HG02571 (cell line): Measurements from ENCODE around the gene TSR3.
A peak's percentile ranks its signal among the peaks of the same experiment; 100 is the strongest.

ENCODE experiments used
- ATAC-seq: cut with Tn5 transposase; IDR thresholded peaks from one replicate; pipeline ENCODE4 v1.9.1; 2021; ENCODE audit warnings: mild to moderate bottlenecking, moderate library complexity; ENCODE audit not compliant: unreplicated experiment

Gene TSR3

DNA sequence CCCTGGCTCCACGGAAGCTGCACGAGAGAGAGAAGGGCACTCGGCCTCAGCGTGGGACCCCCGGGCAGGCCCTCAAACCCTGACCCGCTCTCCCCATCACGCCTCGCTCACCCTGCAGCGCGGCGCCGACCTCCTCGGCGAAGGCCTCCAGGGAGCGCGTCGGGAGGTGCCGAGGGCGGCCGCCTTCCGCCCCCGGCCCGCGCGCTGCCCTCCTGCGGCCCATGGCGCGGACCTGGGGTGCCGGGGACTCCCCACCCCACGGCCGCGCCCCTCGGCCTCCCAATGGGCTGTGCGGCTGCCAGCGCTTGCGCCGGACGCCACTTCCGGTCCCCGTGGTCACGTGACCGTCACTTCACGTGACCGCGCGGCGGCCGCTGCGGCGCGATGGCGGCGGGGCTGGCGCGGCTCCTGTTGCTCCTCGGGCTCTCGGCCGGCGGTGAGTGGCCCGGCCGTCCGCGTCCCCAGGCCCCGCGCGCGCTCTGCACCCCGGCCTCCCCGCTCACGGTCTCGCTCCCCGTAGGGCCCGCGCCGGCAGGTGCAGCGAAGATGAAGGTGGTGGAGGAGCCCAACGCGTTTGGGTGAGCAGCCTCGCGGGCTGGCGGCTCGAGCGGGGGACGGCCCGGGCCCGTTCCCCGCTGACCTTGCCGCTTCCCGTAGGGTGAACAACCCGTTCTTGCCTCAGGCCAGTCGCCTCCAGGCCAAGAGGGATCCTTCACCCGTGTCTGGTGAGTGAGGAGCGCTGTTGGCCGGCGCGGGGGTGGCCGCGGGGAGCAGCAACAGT is at the start of gene TSR3, which contains the start of gene GNPTG:
Gene TSR3 (minus strand): TSS at position 297 of the 781 bp plus-strand sequence. CDS start 74 bp downstream, at position 223.
Gene GNPTG (plus strand): TSS at position 350 of the 781 bp plus-strand sequence. CDS start 35 bp downstream, at position 385.
- ATAC-seq, result peak; percentile 64

DNA sequence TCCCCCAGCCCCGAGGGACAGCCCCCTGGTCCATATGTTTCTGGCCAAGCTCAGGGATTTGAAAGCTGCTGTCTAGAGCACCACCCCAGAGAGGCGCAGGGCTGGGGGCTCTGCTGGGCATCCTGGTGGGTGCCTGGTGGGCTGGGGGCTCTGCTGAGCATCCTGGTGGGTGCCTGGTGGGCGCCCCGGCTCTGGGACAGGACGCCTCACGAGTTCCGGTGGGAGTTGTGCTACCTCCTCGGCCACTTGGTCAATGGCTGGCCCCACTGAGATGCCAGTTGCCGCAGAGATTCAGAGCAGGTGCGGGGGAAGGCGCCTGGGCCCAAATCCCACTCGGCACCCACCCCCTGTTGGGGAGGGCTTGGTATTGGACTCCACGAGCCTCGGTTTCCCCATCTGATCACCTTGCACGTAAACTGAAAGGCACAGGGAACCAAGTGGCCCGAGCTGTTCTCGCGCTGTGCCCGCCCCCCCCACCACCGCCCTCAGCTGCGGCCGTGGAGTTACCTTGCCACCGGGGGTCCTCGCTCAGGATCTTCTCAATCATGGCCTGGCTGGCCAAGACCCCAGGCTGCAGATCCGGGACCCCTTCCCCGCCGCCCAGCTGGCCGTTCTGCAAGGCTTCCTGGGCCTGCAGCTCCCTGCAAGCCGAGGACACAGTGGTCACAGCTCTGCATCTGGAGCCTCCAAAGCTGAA is 49.5 kb upstream of the TSR3 start:
- ATAC-seq, result no peak

DNA sequence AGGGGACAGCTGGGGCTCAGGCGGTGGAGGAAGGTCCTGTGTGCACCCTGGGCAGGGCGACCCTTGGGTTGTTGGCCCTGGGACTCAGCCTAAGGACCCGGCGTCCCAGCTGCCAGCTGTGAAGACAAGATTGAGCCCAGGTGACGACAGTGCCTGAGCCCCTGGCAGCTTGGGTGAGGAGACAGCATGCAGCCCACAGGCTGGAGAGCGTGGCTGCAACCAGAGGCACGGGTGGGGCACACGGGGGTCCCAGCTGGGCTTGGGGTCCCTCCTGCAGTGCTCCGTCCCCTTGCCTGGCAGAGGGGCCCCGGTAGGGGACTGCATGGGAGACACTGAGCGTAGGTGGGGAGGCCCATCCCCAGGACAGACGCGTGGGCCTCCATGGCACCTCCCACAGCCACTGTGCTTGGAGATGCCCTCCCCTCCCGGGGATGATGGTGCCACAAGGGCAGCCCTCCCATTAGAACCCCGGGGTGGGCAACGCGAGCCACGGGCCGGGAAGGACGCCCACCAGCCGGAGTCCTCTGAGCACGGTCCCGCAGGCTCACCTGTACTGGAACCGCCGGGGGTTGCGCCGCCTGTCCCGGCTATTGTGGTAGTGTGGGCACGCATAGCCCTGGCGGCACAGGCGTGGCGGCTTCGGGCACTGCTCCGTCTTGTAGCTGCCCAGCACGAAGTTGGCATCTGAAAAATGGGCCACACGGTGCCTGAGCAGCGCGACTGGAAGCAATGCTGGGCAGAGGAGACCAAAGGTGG is 47.3 kb upstream of the TSR3 start:
- ATAC-seq, result no peak

DNA sequence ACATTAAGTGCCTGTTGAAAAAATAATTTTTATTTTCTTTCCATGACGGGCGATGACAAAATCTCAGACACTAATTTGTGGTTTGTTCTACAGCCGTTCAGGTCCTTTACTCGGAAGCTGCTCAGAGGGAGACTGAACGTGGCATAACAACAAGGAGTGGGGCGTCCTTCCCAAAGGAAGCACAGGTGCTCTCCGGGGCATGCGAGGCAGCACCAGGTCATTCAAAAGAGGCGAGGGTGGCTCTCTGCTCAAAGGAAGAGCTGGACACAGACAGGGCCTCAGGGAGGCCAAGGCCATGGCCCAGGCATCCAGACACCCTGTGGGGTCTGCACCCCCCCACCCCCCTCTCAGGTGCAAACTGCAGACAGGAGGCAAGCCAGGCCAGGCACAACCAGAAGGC is 46.7 kb upstream of the TSR3 start:
- ATAC-seq, result no peak

DNA sequence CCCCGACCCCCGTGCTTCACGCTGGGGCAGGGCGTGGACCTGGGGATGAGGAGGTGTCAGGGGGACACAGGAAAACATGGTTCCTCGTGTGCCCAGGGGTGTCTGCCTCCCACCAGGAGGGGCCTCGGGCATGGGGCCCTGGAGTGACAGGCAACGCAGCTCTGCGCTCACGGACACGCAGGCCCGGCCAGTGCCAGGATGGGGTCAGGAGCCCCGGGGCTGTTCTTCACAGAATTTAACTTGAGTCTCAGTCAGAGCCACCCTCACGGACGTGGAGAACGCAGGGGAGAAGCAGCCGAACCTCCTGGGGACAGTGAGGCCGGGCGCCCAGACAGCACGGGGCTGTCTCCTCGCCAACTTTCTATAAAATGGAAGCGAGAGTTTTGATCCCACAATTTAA is 46.1 kb upstream of the TSR3 start:
- ATAC-seq, result no peak

DNA sequence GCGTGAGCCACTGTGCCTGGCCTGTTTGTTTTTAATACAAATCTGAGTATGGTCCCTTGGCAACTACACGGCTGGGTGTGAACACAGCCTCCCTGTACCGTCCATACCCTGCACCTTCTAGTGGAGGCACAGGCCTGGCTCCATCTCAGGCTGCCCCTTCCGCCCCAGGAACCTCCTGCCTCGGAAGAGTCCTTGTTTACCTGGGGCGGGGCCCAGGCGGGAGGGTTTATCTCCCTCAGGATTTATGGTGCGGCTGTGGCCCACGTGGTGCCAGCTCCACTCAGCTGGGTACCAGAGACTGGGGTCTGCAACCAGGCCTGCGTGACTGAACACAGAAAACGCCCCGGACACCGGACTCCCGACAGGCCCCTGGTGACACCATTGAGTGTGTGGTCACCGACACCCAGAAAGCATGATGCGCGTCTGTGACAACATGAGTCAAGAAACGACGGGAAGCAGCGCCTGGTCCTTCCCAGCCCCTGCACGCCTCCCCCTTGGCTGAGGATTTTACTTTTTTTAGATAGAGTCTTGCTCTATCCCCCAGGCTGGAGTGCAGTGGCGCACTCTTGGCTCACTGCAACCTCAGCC is 43.9 kb upstream of the TSR3 start:
- no peak for ATAC-seq

DNA sequence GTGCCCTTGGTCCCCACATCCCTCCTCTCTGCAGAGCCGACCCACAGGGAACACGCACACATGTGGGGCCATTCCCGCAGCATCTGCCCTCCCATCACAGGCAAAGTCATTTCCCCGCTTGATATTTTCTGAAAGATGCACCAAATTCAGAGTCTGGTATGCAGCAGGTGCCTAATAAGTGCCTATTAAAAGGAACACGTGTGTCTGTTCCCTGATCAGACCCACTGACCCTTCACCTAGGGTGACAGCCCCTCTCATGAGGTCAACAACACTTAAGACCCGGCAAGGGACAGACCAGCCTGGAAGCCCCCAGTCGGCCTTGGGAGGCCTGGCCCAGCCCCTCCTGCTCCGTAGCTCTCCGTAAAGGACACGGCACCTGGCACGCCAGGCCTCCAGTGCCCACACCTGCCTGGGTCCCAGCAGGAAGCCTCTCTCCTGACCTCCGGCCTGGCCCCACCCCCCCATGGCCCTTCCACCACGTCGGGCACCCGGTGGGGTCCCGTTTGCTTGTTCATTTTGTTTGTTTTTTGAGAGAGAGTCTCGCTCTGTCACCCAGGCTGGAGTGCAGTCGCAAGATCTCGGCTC is 42.8 kb upstream of the TSR3 start:
- ATAC-seq, result no peak

DNA sequence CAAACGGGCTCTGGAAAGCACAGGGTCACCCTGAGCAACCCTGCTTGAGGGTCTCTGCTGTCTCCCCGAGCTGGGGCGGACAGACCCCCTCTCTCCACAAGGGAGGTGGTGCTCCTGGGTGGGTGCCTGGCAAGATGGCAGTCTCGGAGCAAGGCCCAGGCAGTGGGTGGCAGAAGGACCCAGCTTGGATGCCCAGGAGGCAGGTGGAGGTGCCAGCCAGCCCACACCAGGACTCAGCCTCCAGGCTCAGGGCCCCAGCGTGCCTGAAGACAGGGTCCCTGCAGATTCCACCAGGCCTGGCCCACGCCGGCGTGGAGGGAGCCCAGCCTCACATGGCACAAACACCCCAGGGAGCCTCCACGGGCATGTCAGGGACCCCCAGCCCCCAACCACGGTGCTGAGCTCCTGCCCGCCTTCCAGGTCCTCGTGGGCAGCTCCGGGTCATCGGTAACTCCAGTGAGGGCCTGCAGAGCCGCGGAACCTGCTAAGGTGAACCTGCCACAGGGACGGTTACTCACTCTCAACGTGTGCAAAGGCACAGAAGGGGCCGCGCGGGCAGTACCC is 42.0 kb upstream of the TSR3 start:
- ATAC-seq, result no peak

DNA sequence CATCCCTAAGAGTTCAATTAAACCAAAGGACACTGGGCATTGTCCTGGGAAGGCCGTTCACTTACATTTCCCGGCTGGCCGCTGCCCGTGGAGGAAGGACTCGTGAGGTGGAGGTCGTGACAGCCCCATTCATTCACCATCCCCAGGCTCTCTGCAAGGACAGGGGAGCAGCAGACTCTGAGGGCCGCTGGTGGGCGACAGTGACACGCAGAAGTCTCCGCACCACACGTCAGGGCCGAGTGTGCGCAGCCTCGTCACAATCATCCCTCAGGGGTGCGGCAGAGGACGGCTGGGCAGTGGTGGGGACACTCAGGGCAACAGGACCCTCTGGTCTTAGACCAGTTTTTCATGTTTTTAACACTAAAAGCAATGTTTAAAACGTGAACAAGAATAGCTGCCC is 41.1 kb upstream of the TSR3 start:
- no peak for ATAC-seq

DNA sequence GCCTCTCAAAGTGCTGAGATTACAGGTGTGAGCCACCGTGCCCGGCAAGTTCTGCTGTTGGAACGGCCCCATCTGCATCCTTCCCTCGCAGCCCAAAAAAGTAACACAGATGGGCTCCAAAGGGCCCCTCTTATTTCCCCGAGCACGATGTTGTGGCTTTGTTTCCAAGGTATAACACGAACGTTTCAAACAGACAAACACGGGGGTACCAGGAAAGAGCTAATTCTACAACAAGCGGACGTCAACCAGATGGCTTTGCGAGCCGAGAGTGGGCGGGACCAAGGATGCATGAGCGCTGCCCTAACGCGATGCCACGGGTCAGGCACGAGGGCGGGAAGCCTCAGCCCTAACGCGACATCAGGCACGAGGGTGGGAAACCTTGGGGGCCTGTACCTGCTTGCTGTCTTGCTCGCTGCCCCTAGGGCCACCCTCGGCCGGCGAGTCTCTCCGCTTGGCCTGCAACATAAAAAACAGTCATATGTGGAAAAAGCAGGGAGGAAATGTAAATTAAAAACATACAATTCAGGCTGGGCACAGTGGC is 38.6 kb upstream of the TSR3 start:
- ATAC-seq, result no peak

DNA sequence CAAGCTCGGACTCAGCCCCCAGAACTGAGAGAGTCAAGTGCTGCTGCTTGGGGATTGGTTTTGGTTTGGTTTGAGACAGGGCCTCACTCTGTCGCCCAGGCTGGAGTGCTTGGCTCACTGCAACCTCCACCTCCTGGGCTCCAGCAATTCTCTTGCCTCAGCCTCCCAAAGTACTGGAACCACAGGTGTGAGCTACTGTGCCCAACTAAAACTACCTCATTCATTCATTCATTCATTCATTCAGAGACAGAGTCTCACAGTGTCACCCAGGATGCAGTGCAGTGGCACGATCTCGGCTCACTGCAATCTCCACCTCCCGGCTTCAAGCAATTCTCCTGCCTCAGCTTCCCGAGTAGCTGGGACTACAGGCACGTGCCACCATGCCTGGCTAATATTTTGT is 38.1 kb upstream of the TSR3 start:
- ATAC-seq, result no peak

DNA sequence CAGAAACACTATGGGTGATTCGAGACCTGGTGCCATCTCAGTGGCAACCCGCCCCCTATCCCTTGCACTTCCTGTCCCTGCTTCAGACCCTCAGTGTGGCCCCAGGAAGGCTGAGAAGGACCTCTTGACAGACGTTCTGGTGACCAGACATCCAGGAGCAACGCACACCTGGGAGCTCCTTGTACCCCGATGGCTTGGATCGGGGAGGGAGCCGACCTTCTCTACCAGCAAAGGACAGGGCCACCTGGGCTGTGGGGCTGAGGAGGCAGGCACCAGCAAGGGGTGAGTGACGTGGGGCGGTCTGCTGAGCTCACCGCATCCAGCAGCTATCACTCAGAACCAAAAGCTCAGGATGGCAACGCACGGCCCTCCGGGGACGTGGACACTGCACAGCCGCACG is 35.7 kb upstream of the TSR3 start:
- ATAC-seq, result no peak

DNA sequence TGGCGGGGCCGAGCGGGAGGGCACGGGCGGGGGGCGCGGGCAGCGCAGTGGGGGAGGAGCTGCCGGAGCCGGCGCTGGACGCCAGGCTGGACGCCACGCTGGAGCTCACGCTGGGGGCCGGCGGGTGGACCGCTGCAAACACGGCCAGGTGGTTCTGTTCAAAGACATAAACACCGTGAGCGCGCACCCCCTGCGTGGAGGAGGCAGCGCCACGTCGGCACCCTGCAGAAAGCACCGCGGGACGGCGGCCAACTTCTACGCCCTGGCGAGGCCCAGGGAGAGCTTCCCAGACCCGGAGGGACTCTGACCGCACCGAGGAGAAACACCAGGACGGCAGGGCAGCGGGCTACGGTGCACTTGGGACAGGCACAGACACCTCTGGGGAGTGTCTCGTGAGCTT is 33.6 kb upstream of the TSR3 start:
- no peak for ATAC-seq

DNA sequence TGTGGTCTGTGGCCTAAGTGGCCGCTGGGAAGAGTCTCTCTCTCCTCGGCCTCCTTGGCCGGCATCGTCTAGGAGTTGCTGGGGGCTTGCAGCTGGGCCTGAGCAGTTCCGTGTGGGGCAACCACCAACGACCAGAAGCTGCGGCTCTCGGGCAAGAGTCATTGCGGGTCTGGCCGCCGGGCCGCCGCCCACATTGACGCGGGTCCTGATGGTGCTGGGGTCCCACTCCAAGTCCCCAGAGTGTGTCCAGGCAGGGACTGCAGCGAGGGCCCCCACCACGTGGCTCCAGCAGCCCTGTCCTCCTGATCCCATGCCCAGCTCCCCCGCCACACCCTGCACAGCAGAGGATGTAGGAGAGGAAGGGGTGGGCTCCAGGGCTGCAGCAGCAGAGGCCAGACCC is 31.9 kb upstream of the TSR3 start:
- no peak for ATAC-seq

DNA sequence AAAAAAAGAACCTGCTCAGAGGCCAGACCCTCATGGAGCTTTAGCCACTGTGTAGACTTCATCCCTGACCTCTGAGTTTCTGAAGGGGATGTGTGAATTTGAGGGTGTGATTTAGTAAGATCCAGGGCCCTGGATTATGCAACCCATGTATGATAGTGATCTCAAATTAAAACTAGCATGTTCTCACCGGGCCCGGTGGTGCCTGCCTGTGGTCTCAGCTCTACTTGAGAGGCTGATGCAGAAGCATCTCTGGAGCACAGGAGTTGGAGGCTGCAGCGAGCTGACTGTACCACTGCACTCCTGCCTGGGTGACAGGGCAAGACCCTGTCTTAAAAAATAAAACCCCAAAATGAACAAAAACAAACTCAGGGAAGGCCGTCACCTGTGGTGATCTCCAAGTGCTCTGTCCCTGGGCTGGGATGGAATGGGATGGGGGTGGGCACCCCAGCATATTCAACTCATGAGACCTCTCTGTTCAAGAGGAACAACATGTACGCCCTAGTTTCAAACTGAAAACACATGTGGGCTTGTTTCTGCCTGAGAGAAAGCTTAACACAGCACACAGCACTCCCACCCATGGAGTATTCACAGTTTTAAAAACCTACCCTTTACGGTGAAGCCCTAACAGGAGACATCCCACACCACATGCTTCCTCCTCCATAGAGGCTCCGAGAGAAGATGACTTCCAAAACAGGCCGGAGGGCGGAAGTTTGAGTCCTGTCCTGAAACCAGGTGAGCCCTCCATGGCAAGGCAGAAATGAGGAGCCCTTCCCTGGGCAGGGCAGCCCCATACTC is 30.1 kb upstream of the TSR3 start:
- no peak for ATAC-seq

DNA sequence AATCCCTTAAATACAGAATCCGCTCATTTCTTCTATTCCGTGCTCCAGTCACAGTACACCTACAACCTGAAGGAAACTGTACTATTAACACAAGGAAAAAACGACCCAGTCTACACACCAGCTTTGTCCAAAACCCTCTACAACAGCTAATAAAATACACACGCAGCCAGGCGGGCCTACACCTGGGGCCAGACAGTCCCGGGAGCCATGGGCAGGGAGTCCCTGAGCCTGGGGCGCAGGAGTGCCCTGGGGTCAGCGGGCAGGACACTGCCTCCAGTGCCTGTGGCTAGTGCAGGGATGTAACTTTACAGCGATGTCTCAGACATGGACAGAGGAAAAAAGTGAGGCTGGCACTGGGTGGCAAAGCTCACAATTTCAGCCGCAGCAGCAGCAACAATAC is 28.5 kb upstream of the TSR3 start:
- no peak for ATAC-seq

DNA sequence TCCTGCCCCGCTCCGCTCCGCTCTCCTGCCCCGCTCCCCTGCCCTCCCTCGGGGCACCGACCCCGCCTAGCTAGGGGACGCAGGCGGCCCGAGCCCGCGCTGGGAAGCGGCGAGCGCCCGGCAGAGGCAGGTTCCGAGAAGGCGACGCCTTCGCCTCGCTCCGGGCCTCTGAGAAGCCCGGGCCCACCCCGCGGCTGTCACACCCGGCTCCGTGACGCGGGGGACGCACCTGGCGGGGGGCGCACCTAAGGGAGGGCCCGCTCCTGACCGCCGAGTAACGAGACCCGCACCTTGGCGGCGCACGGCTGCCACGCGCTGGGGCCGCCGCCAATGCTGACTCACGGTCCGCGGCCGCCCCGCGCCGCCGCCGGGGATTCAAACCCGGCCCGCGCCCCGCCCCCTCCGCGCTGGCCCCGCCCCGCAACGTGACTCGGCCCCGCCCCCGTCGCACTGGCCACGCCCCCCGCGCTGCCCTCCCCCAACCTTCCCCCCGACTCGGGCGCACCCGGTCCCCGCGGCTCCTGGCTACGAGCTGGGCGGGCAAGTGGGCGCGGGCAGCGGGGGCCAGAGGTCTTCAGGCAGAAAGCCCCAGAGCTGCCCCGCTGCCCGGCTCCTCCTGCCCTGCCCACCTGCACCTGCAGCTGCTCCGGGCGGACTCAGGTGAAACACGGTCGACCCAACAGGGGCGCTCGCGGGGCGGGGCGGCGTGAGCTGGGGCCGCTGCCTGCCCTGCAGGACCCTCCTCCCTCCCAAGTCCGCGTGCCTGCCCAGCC is 27.8 kb upstream of the TSR3 start:
- ATAC-seq, result no peak

DNA sequence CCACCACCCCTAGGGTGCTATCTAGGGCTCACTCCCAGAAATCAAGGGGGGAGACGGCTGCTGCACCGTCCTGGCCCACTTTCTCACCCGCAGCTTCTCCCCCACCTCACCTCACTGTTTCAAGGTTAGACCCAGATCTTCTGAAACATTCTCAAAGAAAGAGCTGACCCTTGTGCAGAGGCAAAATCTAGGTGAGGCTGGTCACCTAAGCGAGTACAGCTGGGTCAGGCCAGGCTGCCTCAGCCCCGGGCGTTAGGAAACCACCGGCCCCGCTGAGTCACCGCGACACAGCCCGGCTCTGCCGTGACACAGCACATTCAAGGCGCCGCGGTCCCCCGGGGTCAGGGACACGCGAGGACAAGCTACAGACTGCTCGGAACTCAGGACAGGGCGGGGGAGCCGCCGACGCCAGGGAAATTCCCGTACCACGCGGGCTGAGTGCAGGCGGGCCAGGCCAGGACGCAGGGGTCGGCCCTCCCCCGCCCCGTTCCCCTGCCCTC is 27.2 kb upstream of the TSR3 start:
- ATAC-seq, result no peak
